ENCODE results near the gene ARRDC4. TPM values are rescaled to one million over a fixed set of nuclear protein-coding genes. Genes with fewer than 3 reads are reported as not detected.

Gene ARRDC4
- total RNA-seq, 1 donor from 2014 or later: 3.1 TPM

DNA sequence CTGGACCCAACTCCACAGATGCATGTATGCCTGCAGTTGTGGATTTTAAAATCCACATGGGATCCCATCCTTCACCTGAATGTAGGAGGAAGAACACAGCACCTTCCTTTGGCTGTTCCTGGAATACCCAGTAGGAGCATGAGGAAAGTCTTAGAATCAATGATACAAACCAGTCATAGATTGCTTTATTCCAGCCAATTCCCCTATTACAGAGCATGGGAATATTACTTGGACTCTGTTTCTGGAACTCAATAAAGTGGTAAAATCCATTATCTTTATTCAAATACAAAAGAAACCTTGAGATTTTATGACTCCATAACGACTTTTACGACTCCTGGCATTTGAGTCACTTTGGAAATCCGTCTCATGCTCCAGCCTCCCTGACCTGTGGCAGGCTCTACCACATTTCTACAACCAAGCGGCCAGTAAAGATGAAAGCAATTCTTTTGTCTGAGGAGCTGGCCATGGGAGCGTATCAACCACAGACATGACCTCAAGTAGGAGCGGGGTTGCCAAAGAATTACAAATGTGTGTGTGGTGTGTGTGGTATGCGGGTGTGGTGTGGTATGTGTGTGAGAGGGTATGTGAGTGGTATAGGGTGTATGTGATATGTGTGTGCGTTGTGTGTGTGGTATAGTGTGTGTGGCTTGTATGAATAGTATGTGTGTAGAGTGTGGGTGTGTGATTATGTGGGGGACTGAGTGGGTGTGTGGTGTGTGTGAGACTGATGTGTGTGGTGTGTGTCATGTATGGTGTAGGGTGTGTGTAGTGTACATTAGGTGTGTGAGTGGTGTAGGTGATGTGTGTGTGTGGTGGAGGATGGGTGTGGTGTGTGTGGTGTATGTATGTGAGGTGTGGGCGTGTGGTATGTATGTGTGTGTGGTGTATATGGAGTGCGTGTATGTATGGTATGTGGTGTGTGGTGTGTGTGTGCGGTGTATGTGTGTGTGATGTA lies 40.0 kb downstream of the ARRDC4 start:
- DNase-seq: no peak

- no peak for DNase-seq
Measured at GRCh38 chr15:98001663-98002194, 41.2 kb downstream of the ARRDC4 start.

DNA sequence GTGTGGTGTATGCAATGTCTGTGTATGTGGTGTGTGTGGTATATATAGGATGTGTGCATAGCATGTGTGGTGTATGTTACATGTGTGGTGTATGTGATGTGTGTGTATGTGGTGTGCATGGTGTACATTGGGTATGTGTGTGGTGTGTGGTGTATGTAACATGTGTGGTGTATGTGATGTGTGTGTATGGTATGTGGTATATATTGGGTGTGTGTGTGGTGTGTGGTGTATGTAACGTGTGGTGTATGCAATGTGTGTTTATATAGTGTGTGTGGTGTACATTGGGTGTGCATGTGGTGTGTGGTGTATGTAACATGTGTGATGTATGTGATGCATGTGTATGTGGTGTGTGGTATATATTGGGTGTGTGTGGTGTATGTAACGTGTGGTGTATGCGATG lies 41.9 kb downstream of the ARRDC4 start:
- no peak for DNase-seq

GRCh38 chr15:98002866-98003265 lies 42.4 kb downstream of the ARRDC4 start:
- DNase-seq: no peak

DNA sequence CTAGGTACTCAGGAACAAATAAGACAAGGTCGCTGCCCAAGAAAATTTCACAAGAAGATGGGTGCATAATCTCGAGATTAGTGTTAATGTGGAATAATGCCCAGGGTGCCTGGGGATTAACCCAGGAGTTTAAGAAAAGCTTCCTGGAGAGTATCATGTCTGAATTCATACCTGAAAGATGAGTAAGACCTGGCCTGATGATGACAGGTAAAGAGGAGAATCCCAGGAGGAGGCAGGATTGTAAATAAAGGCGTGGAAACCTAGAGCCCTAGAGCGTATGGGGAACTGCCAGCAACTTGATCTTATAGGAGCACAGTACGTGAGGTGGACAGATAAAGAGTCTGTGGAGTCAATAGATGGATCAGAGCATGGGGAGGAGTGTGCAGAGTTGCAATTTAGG lies 43.0 kb downstream of the ARRDC4 start:
- no peak for DNase-seq

GRCh38 chr15:98003996-98004395 lies 43.5 kb downstream of the ARRDC4 start:
- no peak for DNase-seq

DNA sequence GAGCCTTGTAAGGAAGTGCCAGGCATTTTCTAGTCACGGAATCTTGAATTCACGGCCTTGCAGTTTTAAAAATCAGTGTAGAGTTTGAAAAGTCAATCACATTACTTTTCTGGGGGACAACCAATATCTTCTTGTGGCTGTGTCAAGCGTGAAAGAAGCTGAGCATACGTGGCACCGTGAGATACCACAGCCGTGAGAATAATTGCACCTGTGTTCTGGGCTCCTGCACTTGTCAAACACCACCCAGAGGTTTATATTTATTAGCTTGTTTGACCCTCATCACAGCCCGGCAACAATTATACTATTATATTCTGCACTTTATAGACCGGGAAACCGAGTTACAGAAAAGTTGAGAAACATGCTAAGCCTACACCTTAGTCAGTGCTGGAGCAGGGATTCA lies 45.2 kb downstream of the ARRDC4 start:
- no peak for DNase-seq

GRCh38 chr15:98009169-98009568 lies 48.7 kb downstream of the ARRDC4 start:
- DNase-seq: no peak

DNA sequence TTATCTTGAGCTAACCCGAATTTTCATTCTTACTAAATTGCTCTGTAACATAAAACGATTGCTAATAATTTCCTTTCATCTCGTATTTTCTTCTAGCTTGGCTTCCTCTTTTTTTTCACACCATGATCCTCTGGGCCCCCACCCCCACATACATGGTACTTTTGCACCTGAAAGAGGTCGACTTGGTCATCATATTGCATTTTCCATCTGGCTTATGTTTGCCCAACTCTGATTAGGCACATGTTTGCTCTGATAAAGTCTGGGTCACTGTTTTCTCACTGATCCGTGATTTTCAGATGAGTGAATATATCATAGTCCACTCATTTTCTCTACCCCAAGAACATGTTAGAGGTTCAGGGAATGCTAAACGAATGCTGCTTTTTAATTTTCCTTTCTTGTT lies 49.5 kb downstream of the ARRDC4 start:
- no peak for DNase-seq

DNA sequence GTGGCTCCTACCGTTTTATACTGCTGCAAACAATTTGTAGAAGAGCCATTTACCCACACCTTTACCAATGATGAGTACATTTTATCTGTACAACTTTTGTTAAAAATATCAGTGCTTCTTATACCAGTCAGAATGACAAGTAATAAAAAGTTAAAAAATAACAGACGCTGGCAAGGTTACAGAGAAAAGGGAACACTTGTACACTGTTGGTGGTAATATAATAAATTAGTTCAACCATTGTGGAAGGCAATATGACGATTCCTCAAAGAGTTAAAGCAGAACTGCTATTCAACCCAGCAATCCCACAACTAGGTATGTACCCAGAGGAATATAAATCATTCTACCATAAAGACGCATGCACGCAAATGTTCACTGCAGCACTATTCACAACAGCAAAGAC lies 51.9 kb downstream of the ARRDC4 start:
- DNase-seq: no peak

GRCh38 chr15:98013631-98014030 lies 53.1 kb downstream of the ARRDC4 start:
- DNase-seq: no peak

- DNase-seq: no peak
Measured at GRCh38 chr15:98017150-98017964, 56.9 kb downstream of the ARRDC4 start.

- no peak for DNase-seq
Measured at GRCh38 chr15:98018761-98019351, 58.4 kb downstream of the ARRDC4 start.
